Measurements from ENCODE around the gene NACAD.

Gene NACAD

DNA sequence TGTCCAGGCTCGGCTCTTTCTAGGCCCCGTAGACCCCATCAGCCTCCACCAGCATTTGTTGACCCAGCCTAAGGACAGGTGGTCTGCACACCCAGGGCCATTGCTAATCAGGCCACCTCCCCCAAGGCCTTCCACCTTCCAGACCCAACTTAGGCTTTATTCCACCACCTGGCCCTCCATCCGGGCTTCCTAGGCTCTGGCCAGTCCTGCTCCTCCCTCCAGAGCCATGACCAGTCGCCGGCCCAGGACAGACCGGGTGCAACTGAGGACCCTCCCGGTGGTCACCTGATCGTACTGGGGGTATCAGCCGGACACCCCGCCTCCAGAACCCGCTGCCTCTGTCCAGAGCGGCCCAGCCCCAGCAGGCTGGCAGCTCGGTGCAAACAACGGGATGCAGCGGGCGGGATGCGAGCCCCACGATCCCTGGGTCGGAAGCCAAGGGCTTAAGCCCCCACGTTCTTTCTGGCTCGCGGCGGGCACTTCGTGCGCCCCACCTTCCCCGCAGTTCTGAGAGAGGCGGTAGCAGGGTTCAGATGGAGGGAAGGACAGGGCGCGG lies 545 bp downstream of the NACAD start:
- no peak overlapping the region for H3K27ac ChIP-seq (ENCODE audit: low read depth, low read length)
- no peaks in the 10 kb centered on the region for H4K20me1 ChIP-seq (ENCODE audit: control insufficient read depth, insufficient read depth, low read depth, low read length)
- no peaks in the 10 kb centered on the region for H3K4me1 ChIP-seq (ENCODE audit: control insufficient read depth, low read length)
- no peak overlapping the region for H3K4me2 ChIP-seq (ENCODE audit: low read length)
- peaks cover 20% of the 10 kb centered on the region for H3K27me3 ChIP-seq (ENCODE audit: control insufficient read depth, low read length)
- TF ChIP-seq, protein P1, sequence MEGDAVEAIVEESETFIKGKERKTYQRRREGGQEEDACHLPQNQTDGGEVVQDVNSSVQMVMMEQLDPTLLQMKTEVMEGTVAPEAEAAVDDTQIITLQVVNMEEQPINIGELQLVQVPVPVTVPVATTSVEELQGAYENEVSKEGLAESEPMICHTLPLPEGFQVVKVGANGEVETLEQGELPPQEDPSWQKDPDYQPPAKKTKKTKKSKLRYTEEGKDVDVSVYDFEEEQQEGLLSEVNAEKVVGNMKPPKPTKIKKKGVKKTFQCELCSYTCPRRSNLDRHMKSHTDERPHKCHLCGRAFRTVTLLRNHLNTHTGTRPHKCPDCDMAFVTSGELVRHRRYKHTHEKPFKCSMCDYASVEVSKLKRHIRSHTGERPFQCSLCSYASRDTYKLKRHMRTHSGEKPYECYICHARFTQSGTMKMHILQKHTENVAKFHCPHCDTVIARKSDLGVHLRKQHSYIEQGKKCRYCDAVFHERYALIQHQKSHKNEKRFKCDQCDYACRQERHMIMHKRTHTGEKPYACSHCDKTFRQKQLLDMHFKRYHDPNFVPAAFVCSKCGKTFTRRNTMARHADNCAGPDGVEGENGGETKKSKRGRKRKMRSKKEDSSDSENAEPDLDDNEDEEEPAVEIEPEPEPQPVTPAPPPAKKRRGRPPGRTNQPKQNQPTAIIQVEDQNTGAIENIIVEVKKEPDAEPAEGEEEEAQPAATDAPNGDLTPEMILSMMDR (IDR thresholded peaks at IDR 0.05; ENCODE audit: low read depth, low read length, poor library complexity, severe bottlenecking): no peak
- no peak for TF ChIP-seq EZH2phosphoT487 (IDR thresholded peaks at IDR 0.05; ENCODE audit: borderline replicate concordance, low read length)
- no peaks in the 10 kb centered on the region for H3K79me2 ChIP-seq (ENCODE audit: control insufficient read depth, low read length)
- H3K4me3 ChIP-seq (ENCODE audit: low read length): no peak overlapping the region
- no peaks in the 10 kb centered on the region for H3K9me2 ChIP-seq (replicated peaks; ENCODE audit: control insufficient read depth, low read length)
- H3K36me3 ChIP-seq (ENCODE audit: control insufficient read depth, low read length): no peaks in the 10 kb centered on the region
- no peaks in the 10 kb centered on the region for H3F3A ChIP-seq (ENCODE audit: control insufficient read depth, insufficient read depth)
- no peaks in the 10 kb centered on the region for H3K9me3 ChIP-seq (ENCODE audit: control insufficient read depth, insufficient read depth, low read length)

DNA sequence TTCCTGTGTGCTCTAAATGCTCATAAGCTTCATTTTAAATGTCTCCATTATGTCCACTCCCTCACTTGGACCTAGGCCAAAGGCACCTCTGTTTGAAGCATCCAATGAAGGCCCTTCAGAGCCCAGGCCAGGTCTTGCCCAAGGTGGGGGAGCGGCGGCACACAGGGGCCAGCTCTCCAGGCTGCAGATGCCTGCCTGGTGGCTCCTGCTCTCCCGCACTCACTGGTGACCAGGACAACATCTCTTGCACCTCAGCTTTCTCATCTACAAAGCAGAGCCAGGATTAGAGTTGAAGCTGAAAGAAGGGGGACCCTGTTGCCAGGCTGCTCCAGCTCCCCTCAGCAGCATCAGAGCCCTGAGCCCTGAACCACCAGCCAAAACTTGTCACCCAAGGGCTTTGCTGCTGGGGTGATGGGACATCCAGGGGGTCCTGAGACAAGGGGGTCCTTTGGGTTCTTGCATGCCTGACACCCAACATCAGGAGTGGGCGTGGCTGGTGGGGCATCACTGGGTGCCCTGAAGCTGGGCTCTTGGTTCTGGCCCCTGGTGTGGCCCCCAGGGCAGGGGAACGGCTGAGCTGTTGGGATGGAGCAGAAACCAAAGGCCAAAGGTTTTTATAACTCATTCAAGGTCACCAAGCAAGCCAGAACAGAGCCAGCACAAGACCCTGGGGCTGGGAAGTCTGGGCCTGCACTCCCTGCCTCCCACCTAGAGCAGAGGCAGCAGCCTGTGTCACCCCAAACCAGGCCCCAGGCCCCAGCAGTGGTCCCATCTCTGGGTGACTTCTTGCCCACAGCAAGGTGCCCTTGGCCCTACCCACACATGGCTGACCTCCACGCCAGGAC lies 1.2 kb downstream of the NACAD start:
- Histone ChIP-seq H3K9me3 (ENCODE audit: control insufficient read depth, insufficient read depth, low read length) (no peaks in the 10 kb centered on the region), H3K4me1 (ENCODE audit: control insufficient read depth, low read length) (no peaks in the 10 kb centered on the region), H3K79me2 (ENCODE audit: control insufficient read depth, low read length) (no peaks in the 10 kb centered on the region), H3F3A (ENCODE audit: control insufficient read depth, insufficient read depth) (no peaks in the 10 kb centered on the region), H3K4me3 (ENCODE audit: low read length) (no peak overlapping the region), H3K27me3 (ENCODE audit: control insufficient read depth, low read length) (peaks cover 18% of the 10 kb centered on the region), H3K36me3 (ENCODE audit: control insufficient read depth, low read length) (no peaks in the 10 kb centered on the region), H3K4me2 (ENCODE audit: low read length) (no peak overlapping the region), H3K9me2 (replicated peaks; ENCODE audit: control insufficient read depth, low read length) (no peaks in the 10 kb centered on the region), H4K20me1 (ENCODE audit: control insufficient read depth, insufficient read depth, low read depth, low read length) (no peaks in the 10 kb centered on the region), H3K27ac (ENCODE audit: low read depth, low read length) (no peak overlapping the region)
- TF ChIP-seq EZH2phosphoT487 (IDR thresholded peaks at IDR 0.05; ENCODE audit: borderline replicate concordance, low read length): no peak
- TF ChIP-seq, protein P1 (IDR thresholded peaks at IDR 0.05; ENCODE audit: low read depth, low read length, poor library complexity, severe bottlenecking): no peak

DNA sequence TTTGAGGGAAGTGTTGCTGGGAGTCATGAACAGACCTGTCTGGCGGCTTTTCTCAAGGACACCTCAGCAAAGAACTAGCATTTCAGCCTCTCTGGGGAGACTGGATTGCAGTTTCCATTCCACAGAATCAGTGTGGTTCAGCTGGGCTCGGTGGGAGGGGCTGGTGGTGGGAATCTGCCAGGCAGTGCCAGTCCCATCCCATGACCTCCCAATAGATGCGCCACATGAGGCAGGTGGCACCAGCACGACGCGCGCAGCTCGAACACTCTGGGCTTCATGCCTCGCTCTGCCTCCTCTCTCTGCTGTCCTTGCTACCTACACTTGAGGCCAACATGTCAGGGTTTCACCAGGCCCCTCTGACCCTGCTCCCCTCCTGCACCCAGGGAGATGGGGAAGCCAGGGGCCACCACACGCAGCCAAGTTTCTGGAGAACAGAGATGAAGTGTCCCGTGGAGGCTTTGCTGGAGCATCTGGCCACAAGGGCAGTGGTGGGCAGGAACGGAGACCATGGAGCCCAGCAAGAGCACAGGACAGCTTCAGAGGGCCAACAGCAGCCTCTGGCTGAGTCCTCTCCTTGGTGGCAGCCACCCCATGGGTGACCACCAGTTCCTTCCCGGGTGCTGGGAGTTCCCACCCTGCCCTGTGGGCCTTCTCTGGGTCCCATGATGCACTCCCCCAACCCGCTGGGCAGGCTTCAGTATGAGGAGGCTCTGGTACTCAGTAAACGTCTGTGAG lies 2.3 kb downstream of the NACAD start:
- H3F3A ChIP-seq (ENCODE audit: control insufficient read depth, insufficient read depth): no peaks in the 10 kb centered on the region
- no peaks in the 10 kb centered on the region for H3K9me2 ChIP-seq (replicated peaks; ENCODE audit: control insufficient read depth, low read length)
- H3K27ac ChIP-seq (ENCODE audit: low read depth, low read length): no peak overlapping the region
- H3K9me3 ChIP-seq (ENCODE audit: control insufficient read depth, insufficient read depth, low read length): no peaks in the 10 kb centered on the region
- TF ChIP-seq, protein P1 (IDR thresholded peaks at IDR 0.05; ENCODE audit: low read depth, low read length, poor library complexity, severe bottlenecking): no peak
- no peak for TF ChIP-seq EZH2phosphoT487 (IDR thresholded peaks at IDR 0.05; ENCODE audit: borderline replicate concordance, low read length)
- no peaks in the 10 kb centered on the region for H4K20me1 ChIP-seq (ENCODE audit: control insufficient read depth, insufficient read depth, low read depth, low read length)
- no peak overlapping the region for H3K4me3 ChIP-seq (ENCODE audit: low read length)
- H3K4me2 ChIP-seq (ENCODE audit: low read length): no peak overlapping the region
- no peaks in the 10 kb centered on the region for H3K4me1 ChIP-seq (ENCODE audit: control insufficient read depth, low read length)
- no peaks in the 10 kb centered on the region for H3K79me2 ChIP-seq (ENCODE audit: control insufficient read depth, low read length)
- peaks cover 13% of the 10 kb centered on the region for H3K27me3 ChIP-seq (ENCODE audit: control insufficient read depth, low read length)
- no peaks in the 10 kb centered on the region for H3K36me3 ChIP-seq (ENCODE audit: control insufficient read depth, low read length)

Data from DOHH2 (cell line).